Measurements from ENCODE around the gene CFAP299. TPM values are rescaled to one million over a fixed set of nuclear protein-coding genes. Genes with fewer than 3 reads are reported as not detected.

Gene CFAP299
- total and polyA plus RNA-seq, 2 of the 8 experiments (the other 6 are each of a cell fraction or from before 2014, with no cell fraction given), result not detected

DNA sequence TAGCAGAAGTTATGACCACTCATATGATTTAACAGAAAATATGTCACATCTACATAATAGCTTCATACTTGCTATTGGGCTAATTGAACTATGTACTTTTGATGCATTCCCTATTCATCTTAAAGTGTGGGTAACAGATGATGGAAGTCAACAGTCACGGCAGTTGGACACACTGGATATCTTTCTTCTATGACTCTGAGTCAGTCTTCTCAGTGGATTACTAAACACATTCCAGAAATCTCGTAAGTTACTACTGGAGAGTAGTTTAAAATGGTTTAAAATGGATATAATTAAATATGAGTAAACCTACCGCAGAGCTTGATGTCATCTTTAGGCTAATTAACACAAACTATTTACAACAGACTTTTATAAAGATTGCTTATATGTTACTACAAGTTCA lies 30.1 kb upstream of the CFAP299 start (continued):
- TF ChIP-seq TAF7 (optimal IDR thresholded peaks at IDR 0.05; ENCODE audit: borderline replicate concordance, low read depth, low read length), result no peak
- no peak for TF ChIP-seq POLR2AphosphoS5 (IDR thresholded peaks at IDR 0.05; ENCODE audit: low read depth, low read length)
- no peak for TF ChIP-seq JUND (IDR thresholded peaks at IDR 0.05; ENCODE audit: low read length)
- no peak for TF ChIP-seq EZH2 (IDR thresholded peaks at IDR 0.05; ENCODE audit: low read depth, low read length, severe bottlenecking)
- TF ChIP-seq CBX8 (IDR thresholded peaks at IDR 0.05; ENCODE audit: borderline replicate concordance, low read depth, low read length), result no peak
